WTC11 (cell line): Measurements from ENCODE around the gene NACC2.

Experiments
- AR ChIP-seq: fragments of 250-450 bp; sonication (Bioruptor Pico); IDR thresholded peaks from 2 replicates; pipeline ENCODE4 v1.9.0; 2021; ENCODE audit warnings: mild to moderate bottlenecking
- ATF3 ChIP-seq: sonication (generic); formaldehyde crosslinking; conservative IDR thresholded peaks from 2 replicates; pipeline ENCODE4 v1.8.1; 2022; ENCODE audit warnings: mild to moderate bottlenecking, missing genetic modification reagents
- CTCF ChIP-seq: fragments of 200-600 bp; IDR thresholded peaks from 2 replicates; pipeline ENCODE4 v1.8.0; 2022; ENCODE audit warnings: antibody characterized with exemption
- ESRRA ChIP-seq: sonication (generic); formaldehyde crosslinking; IDR thresholded peaks from 2 replicates; pipeline ENCODE4 v1.8.1; 2022; ENCODE audit warnings: mild to moderate bottlenecking, missing genetic modification reagents, borderline replicate concordance
- IRF1 ChIP-seq: sonication (generic); formaldehyde crosslinking; IDR thresholded peaks from 2 replicates; pipeline ENCODE4 v1.8.0; 2023; ENCODE audit warnings: missing genetic modification reagents
- MAX ChIP-seq: sonication (generic); formaldehyde crosslinking; IDR thresholded peaks from 2 replicates; pipeline ENCODE4 v1.8.0; 2022; ENCODE audit warnings: mild to moderate bottlenecking, missing genetic modification reagents
- NR1H2 ChIP-seq: sonication (generic); formaldehyde crosslinking; IDR thresholded peaks from 2 replicates; pipeline ENCODE4 v1.9.0; 2021; ENCODE audit warnings: mild to moderate bottlenecking, moderate library complexity, missing genetic modification reagents
- RELA ChIP-seq: sonication (generic); formaldehyde crosslinking; IDR thresholded peaks from 2 replicates; pipeline ENCODE4 v1.8.1; 2022; ENCODE audit warnings: missing genetic modification reagents, mild to moderate bottlenecking, borderline replicate concordance
- SMAD3 ChIP-seq: sonication (generic); formaldehyde crosslinking; IDR thresholded peaks from 2 replicates; pipeline ENCODE4 v1.8.0; 2022; ENCODE audit warnings: missing genetic modification reagents, mild to moderate bottlenecking, borderline replicate concordance
- TCF7 ChIP-seq: sonication (generic); formaldehyde crosslinking; IDR thresholded peaks from 2 replicates; pipeline ENCODE4 v1.8.0; 2022; ENCODE audit warnings: mild to moderate bottlenecking, low read depth, missing genetic modification reagents, moderate library complexity
- ZNF219 ChIP-seq: sonication (generic); formaldehyde crosslinking; IDR thresholded peaks from 2 replicates; pipeline ENCODE4 v1.8.0; 2023; ENCODE audit warnings: missing genetic modification reagents, mild to moderate bottlenecking, borderline replicate concordance

- TF ChIP-seq NR1H2 (CRISPR knock-in tag) (no peak), RELA (CRISPR knock-in tag) (no peak), MAX (CRISPR knock-in tag) (no peak), ZNF219 (CRISPR knock-in tag) (no peak), CTCF (no peak), TCF7 (CRISPR knock-in tag) (no peak), ESRRA (CRISPR knock-in tag) (no peak), ATF3 (CRISPR knock-in tag) (no peak), AR (CRISPR knock-in tag) (no peak), IRF1 (CRISPR knock-in tag) (no peak), SMAD3 (CRISPR knock-in tag) (no peak)
Observed at GRCh38 chr9:136048560-136049411, 46.3 kb downstream of the NACC2 start.
